Sigmoid colon (tissue), 4 donors: ENCODE data around the gene LHFPL5.

Experiments used
- EP300 ChIP-seq, 4 donors: sonication (generic); formaldehyde crosslinking; IDR thresholded peaks; one replicate each; pipeline ENCODE4 v1.6.1; 2017; ENCODE audit warnings: antibody characterized with exemption in 4 of 4
- POLR2AphosphoS5 ChIP-seq, 4 donors: sonication (generic); formaldehyde crosslinking; IDR thresholded peaks; one replicate each; pipeline ENCODE4 v1.6.1; 2017; ENCODE audit warnings: antibody characterized with exemption in 4 of 4
- TF ChIP-seq, protein P1 (sequence below), 4 experiments: fragments of 450-650 bp in 3 of 4; fragments of 200-600 bp in 1 of 4; IDR thresholded peaks; one replicate each; pipeline ENCODE4 v1.5.1; 2016 to 2019; ENCODE audit warnings: antibody characterized with exemption in 4 of 4, mild to moderate bottlenecking in 3 of 4, moderate library complexity in 2 of 4

DNA sequence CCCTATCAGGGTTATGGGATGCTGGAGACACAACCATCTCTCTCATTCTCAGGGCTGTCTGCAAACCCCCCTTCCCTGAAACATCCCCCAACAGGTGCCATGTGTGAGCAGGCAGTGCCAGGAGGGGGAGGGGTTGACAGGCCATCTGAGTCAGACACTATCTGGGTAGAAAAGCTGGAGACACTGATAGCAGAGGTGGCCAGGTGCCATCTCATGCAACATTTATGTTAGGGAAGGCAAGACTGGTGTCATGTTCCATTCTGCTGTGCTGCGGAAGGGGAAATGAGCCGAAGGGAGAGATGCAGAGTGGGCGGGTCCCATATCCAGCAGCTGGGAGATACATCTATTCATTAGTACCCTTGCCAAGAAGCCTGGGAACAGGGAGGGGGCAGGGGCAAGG is 3.5 kb downstream of the LHFPL5 start:
- TF ChIP-seq, protein P1, sequence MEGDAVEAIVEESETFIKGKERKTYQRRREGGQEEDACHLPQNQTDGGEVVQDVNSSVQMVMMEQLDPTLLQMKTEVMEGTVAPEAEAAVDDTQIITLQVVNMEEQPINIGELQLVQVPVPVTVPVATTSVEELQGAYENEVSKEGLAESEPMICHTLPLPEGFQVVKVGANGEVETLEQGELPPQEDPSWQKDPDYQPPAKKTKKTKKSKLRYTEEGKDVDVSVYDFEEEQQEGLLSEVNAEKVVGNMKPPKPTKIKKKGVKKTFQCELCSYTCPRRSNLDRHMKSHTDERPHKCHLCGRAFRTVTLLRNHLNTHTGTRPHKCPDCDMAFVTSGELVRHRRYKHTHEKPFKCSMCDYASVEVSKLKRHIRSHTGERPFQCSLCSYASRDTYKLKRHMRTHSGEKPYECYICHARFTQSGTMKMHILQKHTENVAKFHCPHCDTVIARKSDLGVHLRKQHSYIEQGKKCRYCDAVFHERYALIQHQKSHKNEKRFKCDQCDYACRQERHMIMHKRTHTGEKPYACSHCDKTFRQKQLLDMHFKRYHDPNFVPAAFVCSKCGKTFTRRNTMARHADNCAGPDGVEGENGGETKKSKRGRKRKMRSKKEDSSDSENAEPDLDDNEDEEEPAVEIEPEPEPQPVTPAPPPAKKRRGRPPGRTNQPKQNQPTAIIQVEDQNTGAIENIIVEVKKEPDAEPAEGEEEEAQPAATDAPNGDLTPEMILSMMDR (IDR thresholded peaks at IDR 0.05): no peak
- TF ChIP-seq EP300 (IDR thresholded peaks at IDR 0.05): no peak
- TF ChIP-seq POLR2AphosphoS5 (IDR thresholded peaks at IDR 0.05): no peak
